Panc1 (cell line): Measurements from ENCODE around the gene TIMM50. TPM values are rescaled to one million over a fixed set of nuclear protein-coding genes. Genes with fewer than 3 reads are reported as not detected.

Experiments used
- ATAC-seq: fragments of 200-7000 bp; cut with Tn5 transposase; 2 replicates; pipeline ENCODE4 v1.9.1; 2020; ENCODE audit warnings: mild to moderate bottlenecking, moderate library complexity
- BruUV-seq: library from RNA; stranded (reverse); fragments of 400-500 nt; replicated peaks from 2 replicates; lab custom pipeline; 2021; lab: Mats Ljungman, UMichigan
- CTCF ChIA-PET: fragments of 300-600 bp; sonication (Branson Sonifier 250); formaldehyde crosslinking; loops from one replicate; lab custom pipeline; 2022; ENCODE audit warnings: antibody characterized with exemption; lab: Charles Lee
- POLR2A ChIA-PET: fragments of 300-600 bp; sonication (Branson Sonifier 250); formaldehyde crosslinking; loops from one replicate; lab custom pipeline; 2022; ENCODE audit warnings: antibody characterized with exemption; lab: Charles Lee
- DNase-seq: peaks from one replicate; pipeline ENCODE4 v3.0.0-alpha.2; 2010; ENCODE audit warnings: low read depth, low spot score
- H3K27ac ChIP-seq: 2 replicates; pipeline ENCODE4 v1.5.1; 2011; ENCODE audit warnings: mild to moderate bottlenecking, low read length, inconsistent platforms
- H3K27me3 ChIP-seq: fragments of 200-500 bp; sonication (Bioruptor generic); 2 replicates; pipeline ENCODE4 v1.6.0; 2014; ENCODE audit warnings: low read length, inconsistent platforms; ENCODE audit not compliant: control insufficient read depth, insufficient read depth
- H3K36me3 ChIP-seq: fragments of 200-500 bp; sonication (Bioruptor generic); 2 replicates; pipeline ENCODE4 v1.5.1; 2014; ENCODE audit warnings: inconsistent platforms, mild to moderate bottlenecking, low read length, moderate library complexity; ENCODE audit not compliant: control insufficient read depth, insufficient read depth
- H3K4me1 ChIP-seq: 2 replicates; pipeline ENCODE4 v1.5.1; 2011; ENCODE audit warnings: inconsistent platforms, mild to moderate bottlenecking, low read length, moderate library complexity; ENCODE audit not compliant: control insufficient read depth, insufficient read depth
- H3K4me3 ChIP-seq, 2 experiments: 2 replicates each; pipeline ENCODE4 v1.5.1; 2011 to 2012; ENCODE audit warnings: low read depth in 2 of 2, low read length in 2 of 2, mild to moderate bottlenecking in 2 of 2, inconsistent platforms in 1 of 2, moderate library complexity in 1 of 2
- H3K9me3 ChIP-seq: fragments of 200-500 bp; sonication (Bioruptor generic); 2 replicates; pipeline ENCODE4 v1.5.1; 2014; ENCODE audit warnings: low read depth, mild to moderate bottlenecking, inconsistent platforms, low read length, moderate library complexity; ENCODE audit not compliant: control insufficient read depth, insufficient read depth
- POLR2AphosphoS5 ChIP-seq: IDR thresholded peaks from 2 replicates; pipeline ENCODE4 v1.6.1; 2012; ENCODE audit warnings: mild to moderate bottlenecking, low read depth, low read length, moderate library complexity
- SIN3A ChIP-seq: IDR thresholded peaks from 2 replicates; pipeline ENCODE4 v1.6.1; 2012; ENCODE audit warnings: low read depth, mild to moderate bottlenecking, low read length, moderate library complexity, borderline replicate concordance; ENCODE audit not compliant: insufficient read depth
- TCF7L2 ChIP-seq: IDR thresholded peaks from 2 replicates; pipeline ENCODE4 v1.6.1; 2011; ENCODE audit warnings: mild to moderate bottlenecking, low read depth, low read length, inconsistent platforms
- in situ Hi-C: cut with HindIII; loops from 2 replicates; pipeline ENCODE4 v1.10.0; 2016; ENCODE audit warnings: low sequenced_read_pairs, low pct_unique_long_range_greater_than_20kb
- intact Hi-C: fragments of 100-400 bp; cut with micrococcal nuclease; formaldehyde crosslinking; loops from one replicate; pipeline ENCODE4 v1.10.0; 2022; ENCODE audit not compliant: unreplicated experiment
- total RNA-seq: library from RNA; stranded (reverse); gene quantifications from one replicate; pipeline ENCODE4 v1.2.1, GENCODE V29; 2021; ENCODE audit not compliant: unreplicated experiment
- TF ChIP-seq, protein P1 (sequence below): fragments of 450-650 bp; IDR thresholded peaks from 2 replicates; pipeline ENCODE4 v1.5.1; 2017; ENCODE audit warnings: mild to moderate bottlenecking
- TF ChIP-seq, protein P2 (sequence below), 2 experiments: IDR thresholded peaks; 2 replicates each; pipeline ENCODE4 v1.6.1; 2011 to 2012; ENCODE audit warnings: low read depth in 2 of 2, control low read depth in 1 of 2, low read length in 1 of 2, mild to moderate bottlenecking in 1 of 2, moderate library complexity in 1 of 2; ENCODE audit not compliant: insufficient read depth in 1 of 2

TIMM50 gene
- total RNA-seq, 1 experiment from 2014 or later: 1,837 TPM

DNA sequence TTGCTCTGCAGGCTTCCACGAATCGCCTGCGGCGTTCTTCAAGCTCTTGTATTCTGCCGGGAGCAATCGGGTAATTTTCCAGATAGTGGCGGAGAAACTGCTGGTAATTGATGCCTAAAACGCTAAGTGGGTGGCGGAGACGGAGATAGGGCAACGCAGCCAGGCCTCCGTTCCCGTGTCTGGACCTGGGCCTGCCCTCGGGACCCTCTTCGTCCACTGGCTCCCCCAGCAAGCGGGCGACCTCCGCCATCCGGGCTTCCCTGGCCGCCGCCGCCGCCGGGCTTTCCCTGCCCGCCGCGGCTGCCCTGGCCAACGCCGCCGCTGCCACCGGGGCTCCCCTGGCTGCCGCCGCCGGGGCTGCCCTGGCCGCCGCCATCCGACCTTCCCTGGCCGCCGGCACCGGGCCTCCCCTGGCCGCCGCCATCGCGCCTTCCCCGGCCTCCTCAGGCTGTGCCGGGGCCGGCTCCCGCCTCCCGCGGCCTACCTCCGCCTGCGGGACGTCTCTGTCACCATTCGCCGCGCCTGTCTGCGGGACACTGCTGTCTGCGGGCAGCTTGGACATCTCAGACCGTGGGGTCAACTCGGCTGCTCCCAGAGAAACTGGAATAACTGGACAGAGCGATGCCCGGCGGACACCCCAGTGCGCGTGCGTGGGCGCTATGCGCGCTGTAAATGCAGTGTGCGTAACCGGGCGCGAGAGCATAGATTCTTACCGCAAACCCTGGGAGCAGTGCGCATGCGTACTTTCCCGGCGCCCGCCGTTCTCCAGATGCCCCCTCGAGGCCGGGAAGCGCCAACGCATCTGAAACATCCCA lies 59.1 kb downstream of the TIMM50 start, which contains the start of gene EID2:
Gene EID2 (minus strand): TSS at position 644 of the 815 bp plus-strand sequence. CDS start 82 bp downstream, at position 562.
- TSS peak; percentile 94 for BruUV-seq
- no peaks in the 10 kb centered on the region; the same call in 1 of the 2 replicates for H3K36me3 ChIP-seq
- peak within 1 kb of the TSS; percentile 78 for H3K27ac ChIP-seq
- intact Hi-C loops (loop anchor here (1.0 to 5.0 kb wide), 2 partner anchors 99 to 293 kb away; partner anchors contain the start of gene DYRK1B), in situ Hi-C loops (loop anchor here (5.0 to 10.0 kb wide), 2 partner anchors 37 to 325 kb away; no protein-coding TSS in a partner anchor)
- H3K9me3 ChIP-seq: no peaks in the 10 kb centered on the region
- H3K27me3 ChIP-seq: peaks cover 11% of the 10 kb centered on the region
- ChIA-PET POLR2A (interaction anchor here (0.6 to 2.9 kb wide), 19 partner anchors 9 to 863 kb away, joined by 3 to 29 read pairs (median 3); partner anchors contain the start of genes DYRK1B, FBL, MED29 and PAF1), CTCF (interaction anchor here (0.6 to 17.8 kb wide), 26 partner anchors 12 to 680 kb away, joined by 3 to 508 read pairs (median 4); partner anchors contain the start of genes DLL3, LRFN1 and RPS16)
- peak; percentile 100 for DNase-seq
- peaks cover 26% of the 10 kb centered on the region for H3K4me1 ChIP-seq
- peak within 1 kb of the TSS; percentile 36 to 59 for H3K4me3 ChIP-seq
- ATAC-seq: peak; percentile 97
- TF ChIP-seq, protein P1, sequence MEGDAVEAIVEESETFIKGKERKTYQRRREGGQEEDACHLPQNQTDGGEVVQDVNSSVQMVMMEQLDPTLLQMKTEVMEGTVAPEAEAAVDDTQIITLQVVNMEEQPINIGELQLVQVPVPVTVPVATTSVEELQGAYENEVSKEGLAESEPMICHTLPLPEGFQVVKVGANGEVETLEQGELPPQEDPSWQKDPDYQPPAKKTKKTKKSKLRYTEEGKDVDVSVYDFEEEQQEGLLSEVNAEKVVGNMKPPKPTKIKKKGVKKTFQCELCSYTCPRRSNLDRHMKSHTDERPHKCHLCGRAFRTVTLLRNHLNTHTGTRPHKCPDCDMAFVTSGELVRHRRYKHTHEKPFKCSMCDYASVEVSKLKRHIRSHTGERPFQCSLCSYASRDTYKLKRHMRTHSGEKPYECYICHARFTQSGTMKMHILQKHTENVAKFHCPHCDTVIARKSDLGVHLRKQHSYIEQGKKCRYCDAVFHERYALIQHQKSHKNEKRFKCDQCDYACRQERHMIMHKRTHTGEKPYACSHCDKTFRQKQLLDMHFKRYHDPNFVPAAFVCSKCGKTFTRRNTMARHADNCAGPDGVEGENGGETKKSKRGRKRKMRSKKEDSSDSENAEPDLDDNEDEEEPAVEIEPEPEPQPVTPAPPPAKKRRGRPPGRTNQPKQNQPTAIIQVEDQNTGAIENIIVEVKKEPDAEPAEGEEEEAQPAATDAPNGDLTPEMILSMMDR: no peak
- TF ChIP-seq, protein P2, sequence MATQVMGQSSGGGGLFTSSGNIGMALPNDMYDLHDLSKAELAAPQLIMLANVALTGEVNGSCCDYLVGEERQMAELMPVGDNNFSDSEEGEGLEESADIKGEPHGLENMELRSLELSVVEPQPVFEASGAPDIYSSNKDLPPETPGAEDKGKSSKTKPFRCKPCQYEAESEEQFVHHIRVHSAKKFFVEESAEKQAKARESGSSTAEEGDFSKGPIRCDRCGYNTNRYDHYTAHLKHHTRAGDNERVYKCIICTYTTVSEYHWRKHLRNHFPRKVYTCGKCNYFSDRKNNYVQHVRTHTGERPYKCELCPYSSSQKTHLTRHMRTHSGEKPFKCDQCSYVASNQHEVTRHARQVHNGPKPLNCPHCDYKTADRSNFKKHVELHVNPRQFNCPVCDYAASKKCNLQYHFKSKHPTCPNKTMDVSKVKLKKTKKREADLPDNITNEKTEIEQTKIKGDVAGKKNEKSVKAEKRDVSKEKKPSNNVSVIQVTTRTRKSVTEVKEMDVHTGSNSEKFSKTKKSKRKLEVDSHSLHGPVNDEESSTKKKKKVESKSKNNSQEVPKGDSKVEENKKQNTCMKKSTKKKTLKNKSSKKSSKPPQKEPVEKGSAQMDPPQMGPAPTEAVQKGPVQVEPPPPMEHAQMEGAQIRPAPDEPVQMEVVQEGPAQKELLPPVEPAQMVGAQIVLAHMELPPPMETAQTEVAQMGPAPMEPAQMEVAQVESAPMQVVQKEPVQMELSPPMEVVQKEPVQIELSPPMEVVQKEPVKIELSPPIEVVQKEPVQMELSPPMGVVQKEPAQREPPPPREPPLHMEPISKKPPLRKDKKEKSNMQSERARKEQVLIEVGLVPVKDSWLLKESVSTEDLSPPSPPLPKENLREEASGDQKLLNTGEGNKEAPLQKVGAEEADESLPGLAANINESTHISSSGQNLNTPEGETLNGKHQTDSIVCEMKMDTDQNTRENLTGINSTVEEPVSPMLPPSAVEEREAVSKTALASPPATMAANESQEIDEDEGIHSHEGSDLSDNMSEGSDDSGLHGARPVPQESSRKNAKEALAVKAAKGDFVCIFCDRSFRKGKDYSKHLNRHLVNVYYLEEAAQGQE (IDR thresholded peaks at IDR 0.05; ENCODE audit: insufficient read depth in 1 of 2, low read depth in 2 of 2, low read length in 1 of 2): no peak
- TF ChIP-seq POLR2AphosphoS5 (no peak), SIN3A (no peak), TCF7L2 (no peak)

DNA sequence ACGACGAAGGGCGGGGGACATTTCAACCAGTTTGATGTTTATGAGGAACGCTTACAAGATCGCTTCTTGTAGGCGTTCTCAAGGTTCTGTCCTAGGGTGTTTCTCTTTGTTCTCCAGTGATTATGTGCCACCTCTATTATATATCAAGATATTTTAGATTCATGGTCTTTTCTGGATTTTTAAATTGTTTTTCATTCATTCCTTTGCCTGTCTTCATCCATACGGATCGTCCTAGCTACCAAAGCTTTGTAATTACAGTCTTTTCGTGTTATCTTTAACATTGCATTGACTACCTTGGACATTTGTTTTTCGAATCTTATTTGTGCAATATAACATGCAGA lies 59.7 kb downstream of the TIMM50 start:
- in situ Hi-C loops: loop anchor here (5.0 to 10.0 kb wide), 2 partner anchors 38 to 324 kb away; no protein-coding TSS in a partner anchor
- Histone ChIP-seq H3K27me3 (peaks cover 14% of the 10 kb centered on the region), H3K4me1 (peaks cover 26% of the 10 kb centered on the region), H3K36me3 (no peaks in the 10 kb centered on the region; the same call in 1 of the 2 replicates), H3K27ac (peak overlapping the region; percentile 65), H3K9me3 (no peaks in the 10 kb centered on the region), H3K4me3 (peak overlapping the region; percentile 36 to 59)
- ATAC-seq (peak; percentile 14), DNase-seq (no peak)
- no TSS peak for BruUV-seq
- intact Hi-C loops: loop anchor here (1.0 to 5.0 kb wide), 2 partner anchors 100 to 292 kb away; partner anchors contain the start of gene DYRK1B
- TF ChIP-seq TCF7L2 (no peak), POLR2AphosphoS5 (no peak), SIN3A (no peak)
- TF ChIP-seq, protein P1: no peak
- TF ChIP-seq, protein P2 (IDR thresholded peaks at IDR 0.05; ENCODE audit: insufficient read depth in 1 of 2, low read depth in 2 of 2, low read length in 1 of 2): no peak
- ChIA-PET CTCF (interaction anchor here (0.7 to 17.8 kb wide), 17 partner anchors 11 to 229 kb away, joined by 3 to 508 read pairs (median 5); partner anchors contain the start of genes DLL3 and RPS16), POLR2A (interaction anchor here (0.6 to 2.9 kb wide), 7 partner anchors 21 to 306 kb away, joined by 3 to 45 read pairs (median 4); partner anchors contain the start of genes DYRK1B, FBL, RPS16 and SUPT5H)
